ENCODE measurements around the gene TTK. TPM values are rescaled to one million over a fixed set of nuclear protein-coding genes. Genes with fewer than 3 reads are reported as not detected.

The TTK gene
- total and polyA plus RNA-seq, 8 donors: 0.11 to 0.70 (median 0.22) TPM; not detected in 1

DNA sequence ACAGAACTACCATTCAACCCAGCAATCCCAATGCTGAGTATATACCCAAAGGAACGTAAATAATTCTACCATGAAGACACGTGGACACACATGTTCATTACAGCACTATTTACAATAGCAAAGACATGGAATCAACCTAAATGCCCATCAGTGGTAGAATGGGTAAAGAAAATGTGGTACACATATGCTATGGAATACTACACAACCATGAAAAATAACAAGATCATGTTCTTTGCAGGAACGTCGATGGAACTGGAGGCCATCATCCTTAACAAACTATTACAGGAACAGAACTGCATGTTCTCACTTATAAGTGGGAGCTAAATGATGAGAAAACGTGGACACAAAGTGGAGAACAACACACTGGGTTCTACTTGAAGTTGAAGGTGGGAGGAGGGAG is 34.7 kb upstream of the TTK start:
- TF ChIP-seq, protein P1, sequence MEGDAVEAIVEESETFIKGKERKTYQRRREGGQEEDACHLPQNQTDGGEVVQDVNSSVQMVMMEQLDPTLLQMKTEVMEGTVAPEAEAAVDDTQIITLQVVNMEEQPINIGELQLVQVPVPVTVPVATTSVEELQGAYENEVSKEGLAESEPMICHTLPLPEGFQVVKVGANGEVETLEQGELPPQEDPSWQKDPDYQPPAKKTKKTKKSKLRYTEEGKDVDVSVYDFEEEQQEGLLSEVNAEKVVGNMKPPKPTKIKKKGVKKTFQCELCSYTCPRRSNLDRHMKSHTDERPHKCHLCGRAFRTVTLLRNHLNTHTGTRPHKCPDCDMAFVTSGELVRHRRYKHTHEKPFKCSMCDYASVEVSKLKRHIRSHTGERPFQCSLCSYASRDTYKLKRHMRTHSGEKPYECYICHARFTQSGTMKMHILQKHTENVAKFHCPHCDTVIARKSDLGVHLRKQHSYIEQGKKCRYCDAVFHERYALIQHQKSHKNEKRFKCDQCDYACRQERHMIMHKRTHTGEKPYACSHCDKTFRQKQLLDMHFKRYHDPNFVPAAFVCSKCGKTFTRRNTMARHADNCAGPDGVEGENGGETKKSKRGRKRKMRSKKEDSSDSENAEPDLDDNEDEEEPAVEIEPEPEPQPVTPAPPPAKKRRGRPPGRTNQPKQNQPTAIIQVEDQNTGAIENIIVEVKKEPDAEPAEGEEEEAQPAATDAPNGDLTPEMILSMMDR (IDR thresholded peaks at IDR 0.05): no peak
- Histone ChIP-seq H3K4me3 (no peak overlapping the region), H3K36me3 (no peaks in the 10 kb centered on the region), H3K9me3 (no peaks in the 10 kb centered on the region), H3K4me1 (no peaks in the 10 kb centered on the region), H3K27me3 (no peaks in the 10 kb centered on the region), H3K27ac (no peak overlapping the region)
- intact Hi-C loops (cut with DNase I): loop anchor here in 1 of 3 donors (10.0 kb wide), 1 partner anchor 115 kb away; no protein-coding TSS in a partner anchor
- FAIRE-seq (no peak), ATAC-seq (no peak), DNase-seq (no peak)
- WGBS, 2 donors: 65 to 77% methylated on average over 5 of the region's 5 CpGs

DNA sequence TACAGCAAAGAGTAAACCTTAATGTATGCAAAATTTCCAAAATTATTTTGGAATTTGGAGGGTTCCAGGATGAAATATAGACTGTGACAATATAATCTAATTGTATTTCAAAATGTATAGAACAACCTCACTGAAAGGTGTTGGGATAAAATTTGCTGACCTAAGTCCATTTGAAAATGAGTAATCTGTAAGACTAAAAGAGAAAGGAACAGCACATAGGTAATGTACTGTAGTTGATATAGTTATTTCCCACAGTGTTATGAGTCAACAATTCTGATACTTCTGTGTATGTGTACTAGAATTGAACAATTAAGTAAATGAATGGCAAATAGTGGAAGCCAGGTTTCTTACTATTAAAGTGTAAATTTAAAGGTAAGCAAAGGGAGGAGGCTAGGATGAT is 33.3 kb upstream of the TTK start:
- Histone ChIP-seq H3K4me3 (no peak overlapping the region), H3K27ac (no peak overlapping the region), H3K9me3 (no peaks in the 10 kb centered on the region), H3K27me3 (no peaks in the 10 kb centered on the region), H3K4me1 (no peaks in the 10 kb centered on the region), H3K36me3 (no peaks in the 10 kb centered on the region)
- ATAC-seq: no peak
- intact Hi-C loops (cut with DNase I): no loop called here
- no peak for FAIRE-seq
- TF ChIP-seq, protein P1 (IDR thresholded peaks at IDR 0.05): no peak
- no peak for DNase-seq

DNA sequence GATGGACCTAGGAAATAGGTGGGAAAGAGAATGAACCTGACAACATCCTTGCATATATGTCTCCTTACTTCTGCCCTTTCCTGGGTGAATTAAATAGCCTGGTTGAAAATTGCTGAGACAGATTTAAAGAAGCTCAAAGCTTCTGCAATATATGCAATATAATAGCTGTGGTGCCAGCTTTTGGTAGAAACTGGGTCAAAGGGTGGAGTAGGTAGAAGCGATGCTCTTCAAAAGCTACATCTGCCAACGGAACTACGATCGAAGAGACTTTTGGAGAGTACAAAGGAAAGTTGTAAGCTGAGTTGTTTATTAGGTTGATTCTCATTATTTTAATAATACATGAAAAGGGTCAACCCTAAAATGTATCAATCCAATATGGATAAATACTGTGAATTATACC is 22.8 kb upstream of the TTK start:
- Histone ChIP-seq H3K4me1 (no peaks in the 10 kb centered on the region), H3K27me3 (no peaks in the 10 kb centered on the region), H3K27ac (no peak overlapping the region), H3K9me3 (no peaks in the 10 kb centered on the region), H3K36me3 (no peaks in the 10 kb centered on the region), H3K4me3 (no peak overlapping the region)
- no peak for FAIRE-seq
- intact Hi-C loops (cut with DNase I): no loop called here
- TF ChIP-seq, protein P1 (IDR thresholded peaks at IDR 0.05): no peak
- ATAC-seq: no peak
- no peak for DNase-seq
- WGBS, 2 donors: 89 to 92% methylated on average over 4 of the region's 4 CpGs

DNA sequence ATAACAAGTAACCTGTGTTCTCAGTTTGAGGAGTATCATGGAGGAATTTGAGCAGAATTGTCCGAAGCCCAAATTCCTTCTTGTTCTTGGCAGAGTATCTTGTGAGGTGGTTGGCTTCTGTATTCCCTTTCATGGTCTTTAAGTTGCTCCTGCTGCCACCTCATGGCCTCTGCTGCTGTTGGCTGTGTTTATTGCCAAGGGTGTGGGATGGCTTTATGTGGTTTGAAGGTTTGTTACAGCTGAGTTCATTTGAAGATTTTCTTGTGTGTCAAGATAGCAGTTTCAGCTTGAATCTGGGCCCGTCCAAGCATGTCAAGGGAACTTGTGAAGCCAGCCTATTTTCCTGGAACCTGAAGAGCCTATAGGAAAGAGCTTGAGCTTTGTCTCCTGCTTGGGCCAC is 20.2 kb upstream of the TTK start:
- Histone ChIP-seq H3K27me3 (no peaks in the 10 kb centered on the region), H3K27ac (no peak overlapping the region), H3K9me3 (no peaks in the 10 kb centered on the region), H3K36me3 (no peaks in the 10 kb centered on the region), H3K4me1 (no peaks in the 10 kb centered on the region), H3K4me3 (no peak overlapping the region)
- intact Hi-C loops (cut with DNase I): no loop called here
- ATAC-seq: no peak
- 44 to 72% methylated on average over 2 of the region's 2 CpGs for WGBS, 2 donors
- DNase-seq: no peak
- FAIRE-seq: no peak
- TF ChIP-seq, protein P1 (IDR thresholded peaks at IDR 0.05): no peak

DNA sequence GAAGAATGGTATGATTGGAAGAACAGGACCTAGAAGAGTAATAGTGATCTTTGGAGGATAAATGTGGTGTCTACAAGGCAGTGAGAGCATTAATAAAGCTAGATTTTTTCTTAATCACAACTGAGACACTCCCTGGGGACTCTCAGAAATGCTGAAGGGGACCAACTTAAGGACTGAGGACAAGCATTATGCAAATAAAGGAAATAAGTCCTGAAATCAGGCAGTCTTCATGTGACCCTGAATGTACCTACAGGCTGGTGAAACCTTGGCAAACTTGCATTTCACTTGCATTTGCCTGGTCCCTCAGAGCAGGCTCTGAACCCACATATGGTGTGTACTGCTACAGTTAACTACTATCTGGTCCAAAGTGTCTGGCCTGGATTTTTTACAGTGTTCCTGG is 19.3 kb upstream of the TTK start:
- Histone ChIP-seq H3K9me3 (no peaks in the 10 kb centered on the region), H3K4me1 (no peaks in the 10 kb centered on the region), H3K27ac (no peak overlapping the region), H3K36me3 (no peaks in the 10 kb centered on the region), H3K4me3 (no peak overlapping the region), H3K27me3 (no peaks in the 10 kb centered on the region)
- ATAC-seq (no peak), FAIRE-seq (no peak), DNase-seq (no peak)
- intact Hi-C loops (cut with DNase I): no loop called here
- TF ChIP-seq, protein P1 (IDR thresholded peaks at IDR 0.05): no peak
